Parathyroid adenoma (tissue), 2 donors: ENCODE results near the gene KRTAP10-9.
"Not testable (repeated sequence)": the region's sequence is repeated elsewhere in the genome, so short reads cannot be mapped to it uniquely, and the experiment has no call there.

Experiments used
- H2AFZ ChIP-seq: fragments of 300-600 bp; sonication (generic); one replicate; pipeline ENCODE4 v1.7.0; 2017; ENCODE audit warnings: antibody characterized with exemption, mild to moderate bottlenecking
- H3K27ac ChIP-seq: fragments of 300-600 bp; sonication (generic); one replicate; pipeline ENCODE4 v1.7.0; 2017
- H3K27me3 ChIP-seq: fragments of 300-600 bp; sonication (generic); one replicate; pipeline ENCODE4 v1.7.0; 2017; ENCODE audit warnings: low read length; ENCODE audit not compliant: control insufficient read depth, insufficient read depth
- H3K36me3 ChIP-seq: fragments of 300-600 bp; sonication (generic); one replicate; pipeline ENCODE4 v1.7.0; 2017; ENCODE audit warnings: low read length; ENCODE audit not compliant: control insufficient read depth, insufficient read depth
- H3K4me1 ChIP-seq: fragments of 300-600 bp; sonication (generic); one replicate; pipeline ENCODE4 v1.7.0; 2017; ENCODE audit warnings: control low read depth
- H3K4me2 ChIP-seq: fragments of 300-600 bp; sonication (generic); one replicate; pipeline ENCODE4 v1.7.0; 2017; ENCODE audit warnings: low read length
- H3K4me3 ChIP-seq: fragments of 300-600 bp; sonication (generic); one replicate; pipeline ENCODE4 v1.7.0; 2017; ENCODE audit warnings: low read depth, low read length
- H3K79me2 ChIP-seq: fragments of 300-600 bp; sonication (generic); one replicate; pipeline ENCODE4 v1.7.0; 2017; ENCODE audit warnings: control low read depth
- H3K9ac ChIP-seq: fragments of 300-600 bp; sonication (generic); one replicate; pipeline ENCODE4 v1.7.0; 2017; ENCODE audit warnings: mild to moderate bottlenecking
- H3K9me3 ChIP-seq: fragments of 300-600 bp; sonication (generic); one replicate; pipeline ENCODE4 v1.7.0; 2017; ENCODE audit warnings: low read length; ENCODE audit not compliant: control insufficient read depth
- TF ChIP-seq, protein P1 (sequence below): fragments of 300-600 bp; sonication (generic); IDR thresholded peaks from one replicate; pipeline ENCODE4 v1.7.0; 2017; ENCODE audit warnings: antibody characterized with exemption, mild to moderate bottlenecking
- donor health status: primary hyperparathyroidism.

KRTAP10-9 gene, protein sequence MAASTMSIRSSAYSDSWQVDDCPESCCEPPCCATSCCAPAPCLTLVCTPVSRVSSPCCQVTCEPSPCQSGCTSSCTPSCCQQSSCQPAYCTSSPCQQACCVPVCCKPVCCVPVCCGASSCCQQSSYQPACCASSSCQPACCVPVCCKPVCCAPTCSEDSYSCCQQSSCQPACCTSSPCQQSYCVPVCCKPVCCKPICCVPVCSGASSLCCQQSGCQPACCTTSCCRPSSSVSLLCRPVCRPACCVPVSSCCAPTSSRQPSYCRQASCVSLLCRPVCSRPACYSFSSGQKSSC

DNA sequence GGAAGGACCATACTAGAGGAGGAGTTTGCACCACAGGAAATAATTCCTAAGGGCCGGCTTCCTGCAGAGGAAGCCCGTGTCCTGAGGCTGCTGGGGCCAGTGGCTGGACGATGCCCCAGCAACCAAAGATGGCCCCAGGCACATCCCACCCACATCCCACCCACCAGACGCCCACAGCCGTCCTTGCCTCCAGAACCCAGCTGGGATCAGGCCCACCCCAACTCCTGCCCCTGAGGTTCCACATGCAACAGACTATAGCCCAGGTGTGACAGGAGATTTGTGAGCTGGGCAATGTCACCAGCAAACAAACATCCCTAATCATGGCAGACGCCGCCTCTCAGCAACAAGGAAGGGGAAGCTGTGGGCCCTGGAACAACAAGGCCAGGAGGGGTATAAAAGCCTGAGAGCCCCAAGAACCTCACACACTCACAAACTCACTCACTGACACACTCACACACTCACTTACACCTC lies at the start of gene KRTAP10-9:
Gene KRTAP10-9 (plus strand): TSS at position 421 of the 471 bp plus-strand sequence. CDS start 79 bp downstream, outside the sequence.
- TF ChIP-seq, protein P1, sequence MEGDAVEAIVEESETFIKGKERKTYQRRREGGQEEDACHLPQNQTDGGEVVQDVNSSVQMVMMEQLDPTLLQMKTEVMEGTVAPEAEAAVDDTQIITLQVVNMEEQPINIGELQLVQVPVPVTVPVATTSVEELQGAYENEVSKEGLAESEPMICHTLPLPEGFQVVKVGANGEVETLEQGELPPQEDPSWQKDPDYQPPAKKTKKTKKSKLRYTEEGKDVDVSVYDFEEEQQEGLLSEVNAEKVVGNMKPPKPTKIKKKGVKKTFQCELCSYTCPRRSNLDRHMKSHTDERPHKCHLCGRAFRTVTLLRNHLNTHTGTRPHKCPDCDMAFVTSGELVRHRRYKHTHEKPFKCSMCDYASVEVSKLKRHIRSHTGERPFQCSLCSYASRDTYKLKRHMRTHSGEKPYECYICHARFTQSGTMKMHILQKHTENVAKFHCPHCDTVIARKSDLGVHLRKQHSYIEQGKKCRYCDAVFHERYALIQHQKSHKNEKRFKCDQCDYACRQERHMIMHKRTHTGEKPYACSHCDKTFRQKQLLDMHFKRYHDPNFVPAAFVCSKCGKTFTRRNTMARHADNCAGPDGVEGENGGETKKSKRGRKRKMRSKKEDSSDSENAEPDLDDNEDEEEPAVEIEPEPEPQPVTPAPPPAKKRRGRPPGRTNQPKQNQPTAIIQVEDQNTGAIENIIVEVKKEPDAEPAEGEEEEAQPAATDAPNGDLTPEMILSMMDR, result no peak
- Histone ChIP-seq H3K27ac (no peak within 1 kb of the TSS), H3K9me3 (no peaks in the 10 kb centered on the region), H3K27me3 (no peaks in the 10 kb centered on the region), H3K4me1 (no peaks in the 10 kb centered on the region), H3K36me3 (no peaks in the 10 kb centered on the region), H3K4me2 (no peak within 1 kb of the TSS), H2AFZ (no peak within 1 kb of the TSS), H3K9ac (no peak within 1 kb of the TSS), H3K4me3 (no peak within 1 kb of the TSS), H3K79me2 (no peaks in the 10 kb centered on the region)

DNA sequence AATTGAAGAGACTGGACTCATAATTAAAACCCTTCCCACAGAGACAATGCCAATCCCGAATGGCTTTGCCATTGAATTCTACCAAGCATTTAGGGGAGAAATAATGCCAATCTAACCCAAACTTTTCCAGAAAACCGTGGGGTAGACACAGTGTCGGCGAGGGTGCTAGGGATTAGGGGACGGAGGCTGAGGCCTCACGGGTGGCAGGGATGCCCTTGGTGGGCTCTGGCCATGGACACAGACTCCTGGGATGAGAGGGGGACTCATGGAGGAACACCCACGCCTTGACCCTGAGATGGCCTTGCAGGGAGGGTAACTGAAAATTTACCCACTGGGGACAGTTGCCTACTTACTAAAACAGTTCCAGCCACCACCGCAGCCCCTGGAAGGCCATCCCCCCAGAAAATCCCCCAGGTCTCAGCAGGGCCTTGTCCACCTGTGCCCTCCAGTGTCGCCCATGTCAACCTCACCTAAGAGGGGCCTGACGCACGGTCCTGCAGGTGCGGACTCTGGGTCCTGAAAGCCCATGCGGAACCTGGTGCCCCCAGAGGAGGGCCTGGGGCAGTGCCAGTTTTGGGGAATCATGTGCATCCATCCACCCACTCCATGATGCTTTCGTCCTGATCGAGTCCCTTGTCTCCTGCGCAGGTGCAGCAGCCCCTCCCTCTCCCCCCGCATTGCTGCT lies 48.4 kb upstream of the KRTAP10-9 start:
- Histone ChIP-seq H3K4me1 (no peaks in the 10 kb centered on the region), H3K79me2 (no peaks in the 10 kb centered on the region), H3K9ac (no peak overlapping the region), H3K4me3 (no peak overlapping the region), H3K4me2 (no peak overlapping the region), H3K36me3 (no peaks in the 10 kb centered on the region), H3K27me3 (no peaks in the 10 kb centered on the region), H3K9me3 (no peaks in the 10 kb centered on the region), H3K27ac (no peak overlapping the region), H2AFZ (no peak overlapping the region)
- TF ChIP-seq, protein P1, result no peak

GRCh38 chr21:44579056-44579832 lies 47.6 kb upstream of the KRTAP10-9 start:
- H3K79me2 ChIP-seq, result no peaks in the 10 kb centered on the region
- no peak overlapping the region for H3K4me2 ChIP-seq
- TF ChIP-seq, protein P1, result no peak
- H3K27me3 ChIP-seq, result no peaks in the 10 kb centered on the region
- H3K9me3 ChIP-seq, result no peaks in the 10 kb centered on the region
- no peak overlapping the region for H3K4me3 ChIP-seq
- no peak overlapping the region for H3K9ac ChIP-seq
- H3K36me3 ChIP-seq, result no peaks in the 10 kb centered on the region
- H3K27ac ChIP-seq, result no peak overlapping the region
- H2AFZ ChIP-seq, result no peak overlapping the region
- no peaks in the 10 kb centered on the region for H3K4me1 ChIP-seq

- H3K4me1 ChIP-seq, result no peaks in the 10 kb centered on the region
- no peaks in the 10 kb centered on the region for H3K9me3 ChIP-seq
- TF ChIP-seq, protein P1, result no peak
- H3K27me3 ChIP-seq, result no peaks in the 10 kb centered on the region
- no peak overlapping the region for H2AFZ ChIP-seq
- no peak overlapping the region for H3K27ac ChIP-seq
- H3K79me2 ChIP-seq, result no peaks in the 10 kb centered on the region
- no peak overlapping the region for H3K9ac ChIP-seq
- H3K4me2 ChIP-seq, result no peak overlapping the region
- no peaks in the 10 kb centered on the region for H3K36me3 ChIP-seq
- H3K4me3 ChIP-seq, result no peak overlapping the region
Measured at GRCh38 chr21:44579833-44580144, 47.1 kb upstream of the KRTAP10-9 start.

DNA sequence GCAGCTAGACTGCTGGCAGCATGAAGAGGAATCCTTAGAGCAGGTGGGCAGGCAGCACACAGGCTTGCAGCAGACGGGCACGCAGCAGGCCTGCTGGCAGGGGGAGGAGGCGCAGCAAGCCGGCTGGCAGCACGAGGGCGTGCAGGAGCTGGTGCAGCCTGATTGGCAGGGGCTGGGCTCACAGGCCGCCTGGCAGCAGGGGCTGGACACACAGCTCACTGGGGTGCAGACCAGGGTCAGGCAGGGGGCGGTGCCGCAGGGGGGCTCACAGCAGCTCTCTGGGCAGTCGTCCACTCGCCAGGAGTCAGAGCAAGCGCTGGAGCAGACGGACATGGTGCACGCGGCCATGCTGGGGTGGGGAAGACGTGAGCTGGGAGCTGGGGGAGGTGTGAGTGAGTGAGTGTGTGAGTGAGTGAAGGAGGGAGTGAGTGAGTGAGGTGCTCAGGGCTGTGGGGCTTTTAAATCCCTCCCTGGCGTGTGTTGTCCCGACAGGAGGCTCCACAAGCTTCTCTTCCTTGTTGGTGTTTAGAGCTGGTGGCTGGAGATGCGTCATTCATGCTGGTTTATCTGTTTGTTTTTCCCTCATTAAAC lies 46.6 kb upstream of the KRTAP10-9 start, which contains the start of gene KRTAP10-5:
Gene KRTAP10-5 (minus strand): TSS at position 374 of the 591 bp plus-strand sequence. CDS start 26 bp downstream, at position 348.
- H3K9ac ChIP-seq, H3K4me1 ChIP-seq, H3K27me3 ChIP-seq, H3K4me3 ChIP-seq, H2AFZ ChIP-seq, H3K27ac ChIP-seq, H3K79me2 ChIP-seq, H3K9me3 ChIP-seq, H3K36me3 ChIP-seq, H3K4me2 ChIP-seq: not testable (repeated sequence)
